ENCODE results near the gene HBD.

DNA sequence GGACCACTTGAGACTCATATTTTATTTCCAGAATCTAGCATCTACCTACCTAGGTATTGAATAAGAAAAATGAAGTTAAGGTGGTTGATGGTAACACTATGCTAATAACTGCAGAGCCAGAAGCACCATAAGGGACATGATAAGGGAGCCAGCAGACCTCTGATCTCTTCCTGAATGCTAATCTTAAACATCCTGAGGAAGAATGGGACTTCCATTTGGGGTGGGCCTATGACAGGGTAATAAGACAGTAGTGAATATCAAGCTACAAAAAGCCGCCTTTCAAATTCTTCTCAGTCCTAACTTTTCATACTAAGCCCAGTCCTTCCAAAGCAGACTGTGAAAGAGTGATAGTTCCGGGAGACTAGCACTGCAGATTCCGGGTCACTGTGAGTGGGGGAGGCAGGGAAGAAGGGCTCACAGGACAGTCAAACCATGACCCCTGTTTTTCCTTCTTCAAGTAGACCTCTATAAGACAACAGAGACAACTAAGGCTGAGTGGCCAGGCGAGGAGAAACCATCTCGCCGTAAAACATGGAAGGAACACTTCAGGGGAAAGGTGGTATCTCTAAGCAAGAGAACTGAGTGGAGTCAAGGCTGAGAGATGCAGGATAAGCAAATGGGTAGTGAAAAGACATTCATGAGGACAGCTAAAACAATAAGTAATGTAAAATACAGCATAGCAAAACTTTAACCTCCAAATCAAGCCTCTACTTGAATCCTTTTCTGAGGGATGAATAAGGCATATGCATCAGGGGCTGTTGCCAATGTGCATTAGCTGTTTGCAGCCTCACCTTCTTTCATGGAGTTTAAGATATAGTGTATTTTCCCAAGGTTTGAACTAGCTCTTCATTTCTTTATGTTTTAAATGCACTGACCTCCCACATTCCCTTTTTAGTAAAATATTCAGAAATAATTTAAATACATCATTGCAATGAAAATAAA, 9.5 kb downstream of the HBD start:
- TF ChIP-seq GATA2 (IDR thresholded peaks at IDR 0.05; ENCODE audit: low read depth, low read length) (no peak), GATA3 (IDR thresholded peaks at IDR 0.05; ENCODE audit: low read depth, low read length) (no peak)
